DOHH2 (cell line): Measurements from ENCODE around the gene ZNF609.

Experiments
- EZH2phosphoT487 ChIP-seq: fragments of 200-600 bp; sonication (generic); IDR thresholded peaks from 2 replicates; pipeline ENCODE4 v1.6.1; 2017; ENCODE audit warnings: borderline replicate concordance, mild to moderate bottlenecking, antibody characterized with exemption, low read length, moderate library complexity, mixed read lengths
- TF ChIP-seq, protein P1 (sequence below): fragments of 200-600 bp; sonication (generic); IDR thresholded peaks from one replicate; pipeline ENCODE4 v1.5.1; 2014; ENCODE audit warnings: antibody characterized with exemption, mild to moderate bottlenecking, low read depth, low read length; ENCODE audit not compliant: poor library complexity, severe bottlenecking

DNA sequence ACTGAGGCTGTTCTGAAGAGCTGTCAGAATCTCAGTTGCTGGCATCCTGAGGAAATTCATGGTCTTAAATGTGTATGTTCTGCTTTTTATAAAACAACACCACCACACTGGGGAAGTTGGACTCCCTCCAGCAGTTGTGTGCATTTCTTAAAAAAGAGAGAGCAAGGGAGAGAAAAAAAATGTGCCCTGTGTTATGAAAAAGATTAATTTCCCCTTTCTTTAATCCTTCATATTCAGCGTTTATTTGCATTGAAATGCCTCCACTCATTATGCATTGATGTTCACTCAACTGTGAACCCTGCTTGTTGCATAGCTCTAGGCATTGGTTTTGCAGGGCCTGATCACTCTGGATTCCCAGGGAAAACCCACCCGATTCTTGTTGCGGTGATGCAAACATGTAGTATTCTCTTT, 4.4 kb upstream of the ZNF609 start:
- TF ChIP-seq, protein P1, sequence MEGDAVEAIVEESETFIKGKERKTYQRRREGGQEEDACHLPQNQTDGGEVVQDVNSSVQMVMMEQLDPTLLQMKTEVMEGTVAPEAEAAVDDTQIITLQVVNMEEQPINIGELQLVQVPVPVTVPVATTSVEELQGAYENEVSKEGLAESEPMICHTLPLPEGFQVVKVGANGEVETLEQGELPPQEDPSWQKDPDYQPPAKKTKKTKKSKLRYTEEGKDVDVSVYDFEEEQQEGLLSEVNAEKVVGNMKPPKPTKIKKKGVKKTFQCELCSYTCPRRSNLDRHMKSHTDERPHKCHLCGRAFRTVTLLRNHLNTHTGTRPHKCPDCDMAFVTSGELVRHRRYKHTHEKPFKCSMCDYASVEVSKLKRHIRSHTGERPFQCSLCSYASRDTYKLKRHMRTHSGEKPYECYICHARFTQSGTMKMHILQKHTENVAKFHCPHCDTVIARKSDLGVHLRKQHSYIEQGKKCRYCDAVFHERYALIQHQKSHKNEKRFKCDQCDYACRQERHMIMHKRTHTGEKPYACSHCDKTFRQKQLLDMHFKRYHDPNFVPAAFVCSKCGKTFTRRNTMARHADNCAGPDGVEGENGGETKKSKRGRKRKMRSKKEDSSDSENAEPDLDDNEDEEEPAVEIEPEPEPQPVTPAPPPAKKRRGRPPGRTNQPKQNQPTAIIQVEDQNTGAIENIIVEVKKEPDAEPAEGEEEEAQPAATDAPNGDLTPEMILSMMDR = no peak
- no peak for TF ChIP-seq EZH2phosphoT487
